HG02970 (cell line): Measurements from ENCODE around the gene GABRG3.

ENCODE experiments used
- ATAC-seq: cut with Tn5 transposase; IDR thresholded peaks from one replicate; pipeline ENCODE4 v1.9.1; 2021; ENCODE audit warnings: mild to moderate bottlenecking, moderate library complexity, moderate number of reproducible peaks; ENCODE audit not compliant: unreplicated experiment, low FRiP score

Gene GABRG3

GRCh38 chr15:27441120-27441519 lies 470.1 kb downstream of the GABRG3 start:
- ATAC-seq, result no peak

GRCh38 chr15:27448234-27448633 lies 477.3 kb downstream of the GABRG3 start:
- ATAC-seq, result no peak

- ATAC-seq, result no peak
These were observed 478.0 kb downstream of the GABRG3 start for GRCh38 chr15:27448986-27449385.

- no peak for ATAC-seq
These were observed 479.0 kb downstream of the GABRG3 start for GRCh38 chr15:27449941-27450340.

GRCh38 chr15:27454281-27455075 lies 483.5 kb downstream of the GABRG3 start:
- ATAC-seq, result no peak

- no peak for ATAC-seq
These were observed 485.8 kb downstream of the GABRG3 start for GRCh38 chr15:27456807-27457206.

- ATAC-seq, result no peak
These were observed 486.8 kb downstream of the GABRG3 start for GRCh38 chr15:27457766-27458165.

- no peak for ATAC-seq
These were observed 487.5 kb downstream of the GABRG3 start for GRCh38 chr15:27458345-27459084.

GRCh38 chr15:27459836-27460235 lies 488.9 kb downstream of the GABRG3 start:
- ATAC-seq, result no peak

GRCh38 chr15:27461181-27461580 lies 490.2 kb downstream of the GABRG3 start:
- no peak for ATAC-seq

- ATAC-seq, result no peak
These were observed 492.6 kb downstream of the GABRG3 start for GRCh38 chr15:27463525-27464088.

GRCh38 chr15:27464941-27465612 lies 494.1 kb downstream of the GABRG3 start:
- no peak for ATAC-seq

GRCh38 chr15:27466758-27467157 lies 495.8 kb downstream of the GABRG3 start:
- ATAC-seq, result no peak

GRCh38 chr15:27468151-27468591 lies 497.2 kb downstream of the GABRG3 start:
- no peak for ATAC-seq

GRCh38 chr15:27473845-27474244 lies 502.9 kb downstream of the GABRG3 start:
- no peak for ATAC-seq

GRCh38 chr15:27475395-27475794 lies 504.4 kb downstream of the GABRG3 start:
- no peak for ATAC-seq

- ATAC-seq, result no peak
These were observed 508.5 kb downstream of the GABRG3 start for GRCh38 chr15:27479296-27480140.

- no peak for ATAC-seq
These were observed 509.2 kb downstream of the GABRG3 start for GRCh38 chr15:27480141-27480530.

GRCh38 chr15:27480642-27481041 lies 509.7 kb downstream of the GABRG3 start:
- ATAC-seq, result no peak

- no peak for ATAC-seq
These were observed 510.8 kb downstream of the GABRG3 start for GRCh38 chr15:27481768-27482167.
